ENCODE data around the gene GPC5.
"Not testable (repeated sequence)": the region's sequence is repeated elsewhere in the genome, so short reads cannot be mapped to it uniquely, and the experiment has no call there.

The GPC5 gene

GRCh38 chr13:92682832-92683517 lies 1284.6 kb downstream of the GPC5 start:
- no peak overlapping the region for H3K4me2 ChIP-seq (ENCODE audit: low read length, poor library complexity, severe bottlenecking)
- no peak overlapping the region for H2BK5ac ChIP-seq (ENCODE audit: low read depth, low read length, poor library complexity, severe bottlenecking)
- DNase-seq, result no peak
- H4K91ac ChIP-seq (ENCODE audit: low read length), result no peak overlapping the region
- no peak overlapping the region for H2BK120ac ChIP-seq (ENCODE audit: low read depth, low read length)
- no peaks in the 10 kb centered on the region for H3K79me1 ChIP-seq (replicated peaks; ENCODE audit: low read length, poor library complexity, severe bottlenecking)
- no peak overlapping the region for H3K4ac ChIP-seq (ENCODE audit: low read depth in 1 of 2, low read length in 2 of 2)
- 81% methylated on average over 4 of the region's 5 CpGs for WGBS
- no peak overlapping the region for H3K18ac ChIP-seq (ENCODE audit: low read depth in 1 of 2, low read length in 2 of 2)
- H3K9me3 ChIP-seq (ENCODE audit: control insufficient read depth, low read length), result no peaks in the 10 kb centered on the region
- no peak overlapping the region for H3K23ac ChIP-seq (ENCODE audit: low read length in 2 of 2)
- no peaks in the 10 kb centered on the region for H3K27me3 ChIP-seq (ENCODE audit: control insufficient read depth in 1 of 2, insufficient read depth in 1 of 2, low read length in 2 of 2)
- H3K14ac ChIP-seq (ENCODE audit: low read length in 2 of 2), result no peak overlapping the region
- no peak overlapping the region for H3K9ac ChIP-seq (ENCODE audit: low read length)
- H2BK12ac ChIP-seq (ENCODE audit: low read length in 2 of 2), result no peak overlapping the region
- no peaks in the 10 kb centered on the region for H3K4me1 ChIP-seq (ENCODE audit: control insufficient read depth, insufficient read depth, low read depth, low read length)
- H2AK5ac ChIP-seq (ENCODE audit: low read length, severe bottlenecking), result no peak overlapping the region
- no peaks in the 10 kb centered on the region for H3K36me3 ChIP-seq (ENCODE audit: control insufficient read depth in 1 of 2, insufficient read depth in 2 of 2, low read depth in 1 of 2, low read length in 2 of 2)
- no peak overlapping the region for H2BK15ac ChIP-seq (ENCODE audit: low read depth, poor library complexity, severe bottlenecking)
- no peak overlapping the region for H2AFZ ChIP-seq (ENCODE audit: low read depth, low read length)
- no peak overlapping the region for H3K4me3 ChIP-seq (ENCODE audit: insufficient read depth in 1 of 2, low read depth in 1 of 2, low read length in 2 of 2)
- no peak overlapping the region for H3K27ac ChIP-seq (ENCODE audit: low read length, poor library complexity, severe bottlenecking)
- H4K8ac ChIP-seq (ENCODE audit: low read length), result no peak overlapping the region

GRCh38 chr13:92694047-92694446 lies 1295.6 kb downstream of the GPC5 start:
- H3K36me3 ChIP-seq (ENCODE audit: control insufficient read depth in 1 of 2, insufficient read depth in 2 of 2, low read depth in 1 of 2, low read length in 2 of 2), result no peaks in the 10 kb centered on the region
- H2AFZ ChIP-seq (ENCODE audit: low read depth, low read length), result no peak overlapping the region
- no peak for DNase-seq

GRCh38 chr13:92695827-92696226 lies 1297.4 kb downstream of the GPC5 start:
- not testable (repeated sequence) for H2AK5ac ChIP-seq (ENCODE audit: low read length, severe bottlenecking); H3K36me3 ChIP-seq (ENCODE audit: control insufficient read depth in 1 of 2, insufficient read depth in 2 of 2, low read depth in 1 of 2, low read length in 2 of 2); H3K4ac ChIP-seq (ENCODE audit: low read depth in 1 of 2, low read length in 2 of 2); H3K23ac ChIP-seq (ENCODE audit: low read length in 2 of 2); H4K91ac ChIP-seq (ENCODE audit: low read length); H3K27ac ChIP-seq (ENCODE audit: low read length, poor library complexity, severe bottlenecking); H3K18ac ChIP-seq (ENCODE audit: low read depth in 1 of 2, low read length in 2 of 2); H2BK15ac ChIP-seq (ENCODE audit: low read depth, poor library complexity, severe bottlenecking); H2BK120ac ChIP-seq (ENCODE audit: low read depth, low read length); DNase-seq; H2BK12ac ChIP-seq (ENCODE audit: low read length in 2 of 2); H3K79me1 ChIP-seq (replicated peaks; ENCODE audit: low read length, poor library complexity, severe bottlenecking); H3K4me3 ChIP-seq (ENCODE audit: insufficient read depth in 1 of 2, low read depth in 1 of 2, low read length in 2 of 2); H3K9ac ChIP-seq (ENCODE audit: low read length); H3K9me3 ChIP-seq (ENCODE audit: control insufficient read depth, low read length); H2AFZ ChIP-seq (ENCODE audit: low read depth, low read length); H3K14ac ChIP-seq (ENCODE audit: low read length in 2 of 2); H3K27me3 ChIP-seq (ENCODE audit: control insufficient read depth in 1 of 2, insufficient read depth in 1 of 2, low read length in 2 of 2); H4K8ac ChIP-seq (ENCODE audit: low read length); H3K4me2 ChIP-seq (ENCODE audit: low read length, poor library complexity, severe bottlenecking); H3K4me1 ChIP-seq (ENCODE audit: control insufficient read depth, insufficient read depth, low read depth, low read length); H2BK5ac ChIP-seq (ENCODE audit: low read depth, low read length, poor library complexity, severe bottlenecking)
- WGBS, result 69% methylated on average over 3 of the region's 4 CpGs

More at GRCh38 chr13:92694047-92694446, 1295.6 kb downstream of the GPC5 start:
- H3K4me1 ChIP-seq (ENCODE audit: control insufficient read depth, insufficient read depth, low read depth, low read length), result no peaks in the 10 kb centered on the region
- H3K9ac ChIP-seq (ENCODE audit: low read length), result no peak overlapping the region
- no peak overlapping the region for H2AK5ac ChIP-seq (ENCODE audit: low read length, severe bottlenecking)
- H2BK12ac ChIP-seq (ENCODE audit: low read length in 2 of 2), result no peak overlapping the region
- H3K79me1 ChIP-seq (replicated peaks; ENCODE audit: low read length, poor library complexity, severe bottlenecking), result no peaks in the 10 kb centered on the region
- H3K23ac ChIP-seq (ENCODE audit: low read length in 2 of 2), result no peak overlapping the region
- peaks cover 3% of the 10 kb centered on the region for H3K9me3 ChIP-seq (ENCODE audit: control insufficient read depth, low read length)
- no peak overlapping the region for H3K27ac ChIP-seq (ENCODE audit: low read length, poor library complexity, severe bottlenecking)
- H3K4me2 ChIP-seq (ENCODE audit: low read length, poor library complexity, severe bottlenecking), result no peak overlapping the region
- H3K18ac ChIP-seq (ENCODE audit: low read depth in 1 of 2, low read length in 2 of 2), result no peak overlapping the region
- no peak overlapping the region for H2BK120ac ChIP-seq (ENCODE audit: low read depth, low read length)
- H3K27me3 ChIP-seq (ENCODE audit: control insufficient read depth in 1 of 2, insufficient read depth in 1 of 2, low read length in 2 of 2), result no peaks in the 10 kb centered on the region
- H3K14ac ChIP-seq (ENCODE audit: low read length in 2 of 2), result no peak overlapping the region
- no peak overlapping the region for H2BK5ac ChIP-seq (ENCODE audit: low read depth, low read length, poor library complexity, severe bottlenecking)
- no peak overlapping the region for H3K4ac ChIP-seq (ENCODE audit: low read depth in 1 of 2, low read length in 2 of 2)
- no peak overlapping the region for H2BK15ac ChIP-seq (ENCODE audit: low read depth, poor library complexity, severe bottlenecking)
- no peak overlapping the region for H3K4me3 ChIP-seq (ENCODE audit: insufficient read depth in 1 of 2, low read depth in 1 of 2, low read length in 2 of 2)
- H4K8ac ChIP-seq (ENCODE audit: low read length), result no peak overlapping the region
- H4K91ac ChIP-seq (ENCODE audit: low read length), result no peak overlapping the region

GRCh38 chr13:92716749-92717148 lies 1318.3 kb downstream of the GPC5 start:
- no peaks in the 10 kb centered on the region for H3K4me1 ChIP-seq (ENCODE audit: control insufficient read depth, insufficient read depth, low read depth, low read length)
- no peak overlapping the region for H3K4ac ChIP-seq (ENCODE audit: low read depth in 1 of 2, low read length in 2 of 2)
- no peak overlapping the region for H3K4me3 ChIP-seq (ENCODE audit: insufficient read depth in 1 of 2, low read depth in 1 of 2, low read length in 2 of 2)
- peak; percentile 31 for DNase-seq
- H3K9ac ChIP-seq (ENCODE audit: low read length), result peak overlapping the region; percentile 52
- no peak overlapping the region for H3K18ac ChIP-seq (ENCODE audit: low read depth in 1 of 2, low read length in 2 of 2)
- no peak overlapping the region for H3K14ac ChIP-seq (ENCODE audit: low read length in 2 of 2)
- H4K8ac ChIP-seq (ENCODE audit: low read length), result no peak overlapping the region
- no peak overlapping the region for H2BK12ac ChIP-seq (ENCODE audit: low read length in 2 of 2)
- no peaks in the 10 kb centered on the region for H3K36me3 ChIP-seq (ENCODE audit: control insufficient read depth in 1 of 2, insufficient read depth in 2 of 2, low read depth in 1 of 2, low read length in 2 of 2)
- no peak overlapping the region for H2BK15ac ChIP-seq (ENCODE audit: low read depth, poor library complexity, severe bottlenecking)
- no peak overlapping the region for H3K23ac ChIP-seq (ENCODE audit: low read length in 2 of 2)
- no peak overlapping the region for H2BK120ac ChIP-seq (ENCODE audit: low read depth, low read length)
- 14% methylated on average over 1 of the region's 6 CpGs for WGBS
- no peak overlapping the region for H3K27ac ChIP-seq (ENCODE audit: low read length, poor library complexity, severe bottlenecking)
- no peaks in the 10 kb centered on the region for H3K27me3 ChIP-seq (ENCODE audit: control insufficient read depth in 1 of 2, insufficient read depth in 1 of 2, low read length in 2 of 2)
- no peak overlapping the region for H2AK5ac ChIP-seq (ENCODE audit: low read length, severe bottlenecking)
- H3K79me1 ChIP-seq (replicated peaks; ENCODE audit: low read length, poor library complexity, severe bottlenecking), result no peaks in the 10 kb centered on the region
- no peak overlapping the region for H3K4me2 ChIP-seq (ENCODE audit: low read length, poor library complexity, severe bottlenecking)
- H2BK5ac ChIP-seq (ENCODE audit: low read depth, low read length, poor library complexity, severe bottlenecking), result no peak overlapping the region
- H3K9me3 ChIP-seq (ENCODE audit: control insufficient read depth, low read length), result no peaks in the 10 kb centered on the region
- no peak overlapping the region for H2AFZ ChIP-seq (ENCODE audit: low read depth, low read length)
- H4K91ac ChIP-seq (ENCODE audit: low read length), result no peak overlapping the region
